Stimulated activated naive CD8-positive, alpha-beta T cell treated with anti-CD3 and anti-CD28 coated beads, Interleukin-15, Interleukin-2, amounts not matched to agents 100 U/mL and 50 U/mL, for 24 hours (primary cell): ENCODE data around the gene EFCC1.
"Not testable (repeated sequence)": the region's sequence is repeated elsewhere in the genome, so short reads cannot be mapped to it uniquely, and the experiment has no call there.

Experiments
- ATAC-seq: fragments of 150-1000 bp; cut with Tn5 transposase; one replicate; pipeline ENCODE4 v1.10.0; 2021
- DNase-seq: peaks from one replicate; pipeline ENCODE4 v3.0.0; 2021

Gene EFCC1

DNA sequence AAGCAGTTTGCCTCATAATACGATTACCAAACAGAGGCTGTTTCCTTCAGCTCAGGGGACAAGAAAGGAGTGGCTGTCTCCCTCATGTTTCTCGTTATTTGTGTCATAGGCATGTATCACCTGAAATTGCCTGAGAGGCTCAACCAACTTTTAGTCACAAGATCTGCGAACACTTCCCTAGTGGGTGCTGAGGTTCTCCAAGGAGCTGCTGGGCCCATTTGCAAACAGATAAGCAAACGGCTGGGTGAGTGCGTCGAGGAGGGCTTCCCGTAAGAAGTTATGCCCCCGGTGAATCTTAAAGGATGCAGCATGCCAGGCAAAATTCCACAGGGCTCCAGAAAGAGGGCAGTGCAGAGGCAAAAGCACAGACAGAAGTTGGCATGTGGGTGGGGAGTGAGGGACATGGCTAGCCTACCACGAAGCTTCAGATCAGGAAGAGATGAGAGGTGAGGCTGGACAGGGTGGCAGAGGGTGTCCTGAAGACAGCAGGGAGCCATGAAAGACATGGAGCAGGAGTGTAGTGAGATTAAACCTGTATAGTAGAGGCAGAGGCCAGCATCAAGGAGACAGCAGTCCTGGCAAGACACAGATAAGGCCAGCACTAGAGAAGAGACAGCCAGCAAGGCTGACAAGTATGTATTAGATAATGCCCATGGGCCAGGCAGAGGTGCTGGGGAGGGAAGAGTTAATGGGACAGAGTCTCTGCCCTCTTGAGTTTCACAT lies 55.5 kb downstream of the EFCC1 start:
- ATAC-seq (no peak), DNase-seq (no peak)

DNA sequence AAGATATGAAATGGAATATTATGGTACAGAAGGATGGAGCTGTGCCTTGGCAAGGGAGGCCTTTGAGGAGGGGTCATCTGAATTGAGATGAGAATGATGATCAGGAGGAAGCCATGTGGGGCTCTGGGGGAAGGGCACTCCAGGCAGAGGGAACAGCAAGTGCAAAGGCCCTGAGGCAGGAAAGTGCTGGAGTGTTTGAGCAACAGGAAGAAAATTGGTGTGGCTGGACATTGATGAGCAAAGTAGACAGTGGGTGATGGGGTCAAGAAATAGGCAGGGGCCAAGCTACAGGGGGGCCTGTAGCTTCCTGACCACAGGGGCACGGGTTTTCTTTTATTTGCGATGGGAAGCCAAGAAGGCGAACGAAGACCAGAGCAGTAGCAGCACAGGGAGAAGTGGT lies 56.1 kb downstream of the EFCC1 start:
- DNase-seq (no peak), ATAC-seq (no peak)

DNA sequence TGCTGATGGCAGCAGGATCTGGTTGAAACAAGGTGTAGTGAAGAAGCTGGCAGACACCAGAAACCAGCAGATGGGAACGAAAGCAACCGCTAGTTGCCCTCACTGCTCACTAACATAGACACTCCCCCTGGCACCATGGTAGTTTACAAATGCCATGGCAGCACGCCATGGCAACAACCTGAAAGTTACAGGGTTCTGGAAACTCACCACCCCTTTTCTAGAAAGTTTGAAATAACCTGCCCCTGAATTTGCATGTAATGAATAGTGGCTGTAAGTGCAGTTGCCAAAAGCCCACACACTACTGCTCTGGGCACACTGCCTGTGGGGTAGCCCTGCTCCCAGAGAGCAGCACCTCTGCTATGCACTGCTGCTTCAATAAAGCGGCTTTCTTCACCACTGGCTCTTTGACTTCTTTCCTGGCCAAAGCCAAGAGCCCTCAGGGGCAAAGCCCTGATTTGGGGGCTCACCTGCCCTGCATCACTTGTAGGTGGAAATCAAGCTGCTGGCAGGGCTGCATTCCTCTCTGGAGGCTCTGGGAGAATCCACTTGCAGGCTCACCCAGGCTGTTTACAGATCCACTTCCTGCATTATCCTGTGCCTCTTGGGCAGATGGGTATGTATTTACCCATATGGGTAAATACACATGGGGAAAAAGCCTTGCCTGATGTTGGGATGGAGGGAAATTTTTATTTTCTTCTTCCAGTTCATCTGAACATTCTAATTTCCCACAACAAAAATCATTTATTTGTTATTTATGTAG lies 57.5 kb downstream of the EFCC1 start:
- no peak for DNase-seq
- peak; percentile 24 for ATAC-seq

DNA sequence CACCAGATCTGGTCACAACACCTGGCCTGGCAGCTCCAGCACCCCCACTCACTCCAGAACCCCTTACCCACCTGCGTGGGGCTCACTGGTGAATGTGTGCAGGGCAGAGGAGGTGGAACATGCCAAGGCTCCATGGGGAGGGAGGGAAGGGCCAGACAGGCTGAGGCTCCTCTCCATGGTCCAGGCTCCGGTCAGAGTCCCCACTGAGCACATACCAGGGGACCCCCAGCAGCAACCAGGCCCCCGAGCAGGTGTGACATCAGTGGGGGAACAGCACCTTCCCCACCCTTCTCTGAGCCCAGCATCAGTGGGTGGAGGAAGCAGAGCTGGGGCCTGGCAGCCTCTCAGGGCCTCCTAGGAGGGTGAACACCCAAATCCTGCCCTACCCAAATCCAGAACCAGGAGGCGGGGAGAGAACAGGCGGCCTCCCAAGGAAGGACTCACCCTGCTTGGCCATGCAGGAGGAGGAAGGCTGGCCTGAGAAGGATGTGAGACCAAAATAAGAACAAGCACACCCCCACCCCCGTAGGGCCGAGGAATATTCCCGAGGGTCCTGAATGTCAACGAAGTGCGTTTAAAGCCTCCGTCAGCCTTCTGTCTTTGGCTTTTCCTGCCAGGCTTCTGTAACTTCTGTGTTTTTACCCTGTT lies 58.3 kb downstream of the EFCC1 start:
- ATAC-seq (no peak), DNase-seq (no peak)

DNA sequence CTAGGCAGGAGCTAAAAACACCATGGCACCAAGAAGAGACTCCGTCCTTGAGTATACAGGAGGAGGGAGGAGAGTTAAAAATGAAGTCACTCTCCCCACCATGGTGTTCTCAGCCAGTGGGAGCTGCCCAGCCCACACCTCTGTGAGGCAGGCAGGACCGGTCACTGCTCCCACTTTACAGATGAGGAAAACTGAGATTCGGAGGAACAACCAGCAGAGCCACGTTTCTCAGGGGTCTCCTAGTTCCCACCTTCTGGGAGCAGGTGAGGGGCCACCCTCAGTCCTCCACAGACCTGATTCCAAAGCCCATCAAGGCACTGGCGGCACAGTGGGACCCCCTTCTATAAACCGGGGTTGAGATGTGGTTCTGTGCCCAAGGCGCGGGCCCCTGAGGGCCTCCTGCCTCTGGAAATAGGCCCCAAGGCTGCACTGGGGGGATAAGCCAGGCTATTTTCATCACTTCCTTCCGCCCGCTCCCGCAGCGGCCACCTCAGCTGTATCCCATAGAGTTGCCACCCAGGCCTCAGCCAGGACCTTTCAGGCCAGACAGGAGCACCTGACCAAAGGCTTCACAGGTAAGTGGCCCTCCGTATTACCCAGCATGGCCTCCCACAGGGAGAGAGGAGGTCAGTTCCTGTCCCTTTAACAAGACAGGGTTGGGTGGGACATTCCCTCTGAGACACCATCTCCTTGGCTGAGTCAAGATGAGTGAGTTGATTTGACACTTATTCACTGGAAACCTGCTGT lies 59.3 kb downstream of the EFCC1 start, which contains the start of gene GP9:
Gene GP9 (plus strand): TSS at position 504 of the 747 bp plus-strand sequence. CDS start 961 bp downstream, outside the sequence.
- ATAC-seq = no peak

DNA sequence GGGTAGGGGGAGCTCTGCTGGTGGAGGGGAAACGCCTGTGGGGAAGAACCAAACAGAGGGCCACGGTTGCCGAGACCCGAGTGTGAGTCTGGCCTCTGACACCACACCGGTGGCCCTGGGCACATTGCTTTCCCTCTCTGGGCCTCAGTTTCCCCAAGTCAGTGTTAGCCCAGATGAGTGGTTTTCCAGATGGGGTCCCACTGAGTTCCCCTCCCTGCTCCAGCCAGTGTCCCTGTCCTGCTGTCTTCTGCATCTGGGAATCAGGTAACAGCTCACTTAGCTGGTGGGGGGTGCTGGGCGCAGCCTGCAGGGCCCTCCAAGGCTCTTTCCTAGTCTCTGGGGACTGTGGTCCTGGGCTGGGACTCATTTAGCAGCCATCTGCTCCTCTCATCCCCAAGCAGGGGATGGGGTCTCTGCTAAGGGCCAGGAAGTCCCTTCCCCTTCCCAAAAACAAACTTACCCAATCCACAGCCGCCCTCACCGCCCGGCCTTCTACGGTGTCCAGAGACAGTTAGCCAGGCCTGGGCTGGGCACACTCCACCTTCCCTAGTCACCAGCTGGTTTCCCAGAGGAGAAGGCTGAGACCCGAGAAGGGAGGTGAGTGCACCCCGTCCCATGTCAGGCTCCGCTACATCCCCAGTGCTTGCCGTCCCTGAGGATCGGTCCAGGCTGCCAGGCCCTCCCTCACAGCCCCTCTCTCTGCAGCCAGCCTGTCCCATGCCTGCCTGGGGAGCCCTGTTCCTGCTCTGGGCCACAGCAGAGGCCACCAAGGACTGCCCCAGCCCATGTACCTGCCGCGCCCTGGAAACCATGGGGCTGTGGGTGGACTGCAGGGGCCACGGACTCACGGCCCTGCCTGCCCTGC lies 60.2 kb downstream of the EFCC1 start:
- no peak for ATAC-seq
- no peak for DNase-seq

More for the DNA sequence above, 59.3 kb downstream of the EFCC1 start, which contains the start of gene GP9:
- DNase-seq = no peak

DNA sequence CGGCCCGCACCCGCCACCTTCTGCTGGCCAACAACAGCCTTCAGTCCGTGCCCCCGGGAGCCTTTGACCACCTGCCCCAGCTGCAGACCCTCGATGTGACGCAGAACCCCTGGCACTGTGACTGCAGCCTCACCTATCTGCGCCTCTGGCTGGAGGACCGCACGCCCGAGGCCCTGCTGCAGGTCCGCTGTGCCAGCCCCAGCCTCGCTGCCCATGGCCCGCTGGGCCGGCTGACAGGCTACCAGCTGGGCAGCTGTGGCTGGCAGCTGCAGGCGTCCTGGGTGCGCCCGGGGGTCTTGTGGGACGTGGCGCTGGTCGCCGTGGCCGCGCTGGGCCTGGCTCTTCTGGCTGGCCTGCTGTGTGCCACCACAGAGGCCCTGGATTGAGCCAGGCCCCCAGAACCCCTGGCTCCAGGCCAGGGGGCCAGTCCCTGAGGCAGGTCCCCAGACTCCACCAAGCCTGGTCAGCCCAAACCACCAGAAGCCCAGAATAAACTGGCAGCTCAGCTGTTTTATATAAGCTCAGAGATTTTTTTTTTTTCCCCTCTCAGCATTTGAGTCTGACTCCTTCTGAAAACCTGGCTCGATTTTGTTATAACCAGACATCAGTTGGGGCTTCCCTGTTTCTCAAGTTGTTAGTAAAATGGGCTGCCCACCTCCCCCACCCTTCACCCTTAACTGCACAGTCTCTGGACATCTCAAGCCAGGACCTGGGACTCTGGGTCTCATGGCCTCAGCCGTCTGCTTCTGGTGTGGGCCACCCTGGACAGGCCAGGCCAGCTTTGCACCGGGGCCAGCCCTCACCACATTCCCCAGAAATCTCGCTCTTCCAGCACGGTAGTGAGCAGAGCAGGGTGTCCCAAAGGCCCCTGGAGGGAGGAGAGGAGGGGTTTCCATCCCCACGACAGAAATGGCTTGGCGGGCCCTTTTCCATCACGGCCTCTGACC lies 61.1 kb downstream of the EFCC1 start:
- DNase-seq (no peak), ATAC-seq (no peak)

DNA sequence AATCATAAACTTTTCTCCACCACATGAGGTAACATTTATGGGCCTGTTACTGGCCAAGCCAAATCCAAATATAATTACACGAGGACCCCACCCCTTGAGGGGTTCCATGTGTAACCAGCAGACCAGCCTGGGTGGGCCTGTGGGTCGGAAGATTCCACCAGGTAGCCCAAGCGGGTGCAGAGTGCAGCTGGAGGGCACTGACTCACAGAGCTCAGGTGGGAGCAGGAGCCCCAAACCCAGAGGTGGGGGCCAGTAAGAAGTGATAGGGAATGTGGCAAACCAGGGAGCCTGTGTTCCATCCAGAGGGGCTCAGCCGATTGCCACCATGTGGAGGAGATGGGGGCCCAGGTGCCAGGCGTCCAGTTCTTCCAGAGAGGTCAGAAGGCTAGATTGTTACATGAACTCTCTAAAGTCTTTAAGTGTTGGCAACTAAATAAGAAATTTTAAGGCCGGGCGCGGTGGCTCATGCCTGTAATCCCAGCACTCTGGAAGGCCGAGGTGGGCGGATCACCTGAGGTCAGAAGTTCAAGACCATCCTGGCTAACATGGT lies 62.1 kb downstream of the EFCC1 start:
- DNase-seq (no peak), ATAC-seq (no peak)

DNA sequence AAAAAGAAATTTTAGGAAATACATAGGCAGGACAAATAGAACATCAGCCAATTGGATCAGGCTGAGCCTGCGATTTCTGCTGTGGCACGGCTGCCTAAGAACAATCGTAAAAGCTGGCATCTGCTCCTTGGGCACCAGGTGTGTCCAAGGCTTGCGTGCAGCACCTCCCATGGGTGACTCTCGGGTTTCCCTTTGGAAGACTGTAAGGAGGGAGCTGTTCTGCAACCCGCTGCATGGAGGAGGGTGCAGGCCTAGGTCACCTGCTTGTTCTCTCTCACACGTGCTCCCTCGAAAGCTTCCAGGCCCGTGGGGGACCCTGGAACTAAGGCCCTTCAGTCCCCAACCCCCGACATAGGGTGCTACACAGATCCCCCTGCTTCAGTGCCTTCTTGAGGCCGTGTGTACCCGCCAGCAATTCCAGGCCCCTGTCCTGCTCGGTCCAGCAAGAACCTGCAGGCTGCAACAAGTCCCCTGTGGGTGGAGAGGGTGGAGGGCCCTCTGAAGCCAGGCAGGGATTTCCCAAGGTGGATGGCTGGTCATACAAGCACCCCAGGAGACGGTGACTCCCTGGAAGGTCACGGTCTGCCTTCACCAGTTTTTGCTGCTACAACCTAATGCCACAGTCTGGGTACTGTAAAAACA lies 62.9 kb downstream of the EFCC1 start:
- DNase-seq (no peak), ATAC-seq (no peak)

DNA sequence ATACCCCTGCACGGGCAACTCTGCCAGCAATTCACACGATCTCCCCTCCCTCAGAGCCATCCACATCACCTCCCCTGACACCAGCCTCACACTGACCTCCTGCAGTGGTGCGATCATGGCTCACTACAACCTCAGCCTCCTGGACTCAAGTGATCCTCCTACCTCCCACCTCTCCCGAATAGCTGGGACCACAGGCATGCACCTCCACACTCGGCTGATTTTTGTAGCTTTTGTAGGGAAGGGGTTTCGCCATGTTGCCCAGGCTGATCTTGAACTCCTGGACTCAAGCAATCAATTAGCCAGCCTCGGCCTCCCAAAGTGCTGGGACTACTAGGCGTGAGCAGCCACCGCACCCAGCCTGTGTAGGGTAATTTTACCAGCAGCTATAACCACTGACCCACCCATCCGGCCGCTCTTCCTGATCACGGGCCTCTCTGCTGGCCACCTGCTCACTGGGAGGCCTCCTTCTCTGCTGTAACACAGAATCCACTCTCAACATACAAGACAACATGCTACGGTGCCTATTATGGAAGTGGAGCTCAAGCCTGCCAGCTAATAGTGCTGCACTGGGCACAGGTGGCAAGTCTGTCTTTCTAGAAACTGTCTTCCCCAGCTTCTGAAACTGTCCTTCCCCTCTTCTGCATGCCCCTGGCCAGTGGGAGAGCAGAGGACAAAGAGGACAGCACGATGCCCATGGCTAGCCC lies 64.1 kb downstream of the EFCC1 start:
- ATAC-seq (no peak), DNase-seq (no peak)

DNA sequence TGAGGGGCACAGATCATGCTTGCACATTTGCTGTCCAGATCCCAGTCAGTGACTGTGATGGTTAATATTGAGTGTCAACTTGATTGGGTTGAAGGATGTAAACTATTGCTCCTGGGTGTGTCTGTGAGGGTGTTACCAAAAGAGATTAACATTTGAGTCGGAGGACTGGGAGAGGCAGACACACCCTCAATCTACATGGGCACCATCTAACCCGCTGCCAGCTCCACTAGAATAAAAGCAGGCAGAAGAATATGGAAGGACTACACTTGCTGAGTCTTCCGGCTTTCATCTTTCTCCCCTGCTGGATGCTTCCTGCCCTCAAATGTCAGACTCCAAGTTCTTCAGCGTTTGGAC lies 64.6 kb downstream of the EFCC1 start:
- DNase-seq (no peak), ATAC-seq (no peak)

DNA sequence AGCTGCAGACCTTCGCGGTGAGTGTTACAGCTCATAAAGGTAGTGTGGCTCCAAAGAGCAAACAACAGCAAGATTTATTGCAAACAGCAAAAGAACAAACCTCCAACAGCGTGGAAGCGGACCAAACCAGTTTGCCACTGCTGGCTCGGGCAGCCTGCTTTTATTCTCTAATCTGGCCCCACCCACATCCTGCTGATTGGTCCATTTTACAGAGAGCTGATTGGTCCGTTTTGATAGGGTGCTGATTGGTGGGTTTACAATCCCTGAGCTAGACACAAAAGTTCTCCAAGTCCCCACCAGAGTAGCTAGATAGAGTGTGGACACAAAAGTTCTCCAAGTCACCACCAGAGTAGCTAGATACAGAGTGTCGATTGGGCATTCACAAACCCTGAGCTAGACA lies 66.6 kb downstream of the EFCC1 start:
- not testable (repeated sequence) for ATAC-seq
- peak; percentile 30 for DNase-seq

DNA sequence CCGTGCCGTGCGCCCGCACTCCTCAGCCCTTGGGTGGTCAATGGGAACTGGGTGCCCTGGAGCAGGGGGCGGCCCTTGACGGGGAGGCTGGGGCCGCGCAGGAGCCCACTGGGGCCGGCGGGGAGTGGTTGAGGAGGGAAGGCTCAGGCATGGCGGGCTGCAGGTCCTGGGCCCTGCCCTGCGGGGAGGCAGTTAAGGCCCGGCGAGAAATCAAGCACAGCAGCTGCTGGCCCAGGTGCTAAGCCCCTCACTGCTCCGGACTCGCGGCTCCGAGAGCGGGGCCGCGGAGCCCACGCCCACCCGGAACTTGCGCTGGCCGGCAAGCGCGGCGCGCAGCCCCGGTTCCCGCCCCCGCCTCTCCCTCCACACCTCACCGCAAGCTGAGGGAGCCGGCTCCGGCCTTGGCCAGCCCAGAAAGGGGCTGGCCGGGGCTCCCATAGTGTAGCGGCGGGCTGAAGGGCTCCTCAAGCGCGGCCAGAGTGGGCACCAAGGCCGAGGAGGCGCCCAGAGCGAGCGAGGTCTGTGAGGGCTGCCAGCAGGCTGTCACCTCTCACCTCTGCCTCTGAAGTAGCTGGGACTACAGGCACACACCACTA lies 67.3 kb downstream of the EFCC1 start:
- ATAC-seq (peak; percentile 40), DNase-seq (peak; percentile 21)

DNA sequence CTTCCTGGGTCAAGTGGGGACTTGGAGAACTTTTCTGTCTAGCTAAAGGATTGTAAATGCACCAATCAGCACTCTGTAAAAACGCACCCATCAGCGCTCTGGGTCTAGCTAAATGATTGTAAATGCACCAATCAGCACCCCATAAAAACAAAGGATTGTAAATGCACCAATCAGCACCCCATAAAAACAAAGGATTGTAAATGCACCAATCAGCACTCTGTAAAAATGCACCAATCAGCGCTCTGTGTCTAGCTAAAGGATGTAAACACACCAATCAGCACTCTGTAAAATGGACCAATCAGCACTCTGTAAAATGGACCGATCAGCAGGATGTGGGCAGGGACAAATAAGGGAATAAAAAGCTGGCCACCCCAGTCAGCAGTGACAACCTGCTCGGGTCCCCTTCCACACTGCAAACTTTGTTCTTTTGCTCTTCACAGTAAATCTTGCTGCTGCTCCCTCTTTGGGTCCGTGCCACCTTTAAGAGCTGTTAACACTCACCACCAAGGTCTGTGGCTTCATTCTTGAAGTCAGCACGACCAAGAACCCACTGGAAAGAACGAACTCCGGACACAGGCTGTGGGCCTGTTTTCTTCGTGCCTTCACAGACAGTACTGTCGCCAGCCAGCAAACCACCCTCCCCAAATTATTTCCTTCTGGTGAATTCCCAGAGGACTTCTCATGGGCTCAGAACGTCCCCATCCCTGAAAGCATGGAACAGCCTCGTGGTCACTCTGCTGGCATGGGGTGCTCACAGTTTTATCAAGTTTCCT lies 68.4 kb downstream of the EFCC1 start:
- DNase-seq, ATAC-seq: not testable (repeated sequence)

DNA sequence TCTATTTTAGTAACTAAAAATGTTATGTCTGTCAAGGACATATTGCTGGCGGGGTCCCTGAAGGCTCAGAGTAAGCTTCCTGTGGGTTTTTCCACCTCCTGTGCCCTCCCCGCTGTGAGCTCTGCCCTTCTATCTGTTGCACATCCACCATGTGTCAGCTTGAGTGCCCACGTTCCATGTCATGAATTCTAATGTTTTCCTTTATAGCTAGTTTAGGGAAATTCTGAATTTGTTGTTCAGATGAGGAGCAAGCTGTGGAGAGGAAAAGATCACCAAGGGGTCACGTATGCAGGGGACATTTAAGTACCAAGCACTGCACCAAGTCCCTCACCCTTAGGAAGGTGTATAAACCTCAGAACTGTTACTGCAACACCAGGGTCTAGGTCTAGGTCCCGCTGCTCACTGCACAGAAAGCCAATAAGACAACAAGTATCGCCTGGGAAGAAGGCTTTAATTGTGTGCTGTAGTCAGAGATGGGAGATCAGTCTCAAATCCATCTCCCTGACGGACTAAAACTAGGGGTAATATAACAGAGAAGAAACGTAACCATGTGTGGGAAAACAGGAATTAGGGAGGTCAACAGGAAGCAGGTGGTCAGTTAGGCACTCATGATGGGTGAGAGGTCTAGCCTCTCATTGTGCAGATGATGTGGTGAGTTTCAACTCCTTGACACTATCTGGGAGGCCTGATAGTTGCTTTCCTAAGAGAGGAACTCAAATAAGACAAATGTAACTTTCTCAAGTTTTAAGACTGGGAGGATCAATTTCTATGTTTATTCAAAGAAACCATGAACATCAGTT lies 69.2 kb downstream of the EFCC1 start:
- DNase-seq (no peak), ATAC-seq (peak; percentile 8)

DNA sequence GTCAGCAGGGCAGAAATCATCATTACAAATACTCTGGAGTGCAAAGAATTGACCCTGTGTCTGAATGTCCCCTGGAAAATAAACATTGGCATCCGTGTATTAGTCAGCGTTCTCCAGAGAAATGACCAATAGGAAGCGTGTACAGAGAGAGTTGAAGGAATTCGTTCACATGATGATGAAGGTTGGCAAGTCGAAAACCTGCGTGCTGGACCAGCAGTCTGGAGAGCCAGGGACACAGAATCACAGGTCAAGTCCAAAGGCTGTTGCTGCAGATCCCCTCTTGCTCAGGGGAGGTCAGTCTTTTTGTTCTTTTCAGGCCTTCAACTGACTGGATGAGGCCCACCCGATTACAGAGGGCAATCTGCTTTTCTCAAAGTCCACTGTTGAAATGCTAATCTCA lies 76.1 kb downstream of the EFCC1 start:
- ATAC-seq (no peak), DNase-seq (no peak)

DNA sequence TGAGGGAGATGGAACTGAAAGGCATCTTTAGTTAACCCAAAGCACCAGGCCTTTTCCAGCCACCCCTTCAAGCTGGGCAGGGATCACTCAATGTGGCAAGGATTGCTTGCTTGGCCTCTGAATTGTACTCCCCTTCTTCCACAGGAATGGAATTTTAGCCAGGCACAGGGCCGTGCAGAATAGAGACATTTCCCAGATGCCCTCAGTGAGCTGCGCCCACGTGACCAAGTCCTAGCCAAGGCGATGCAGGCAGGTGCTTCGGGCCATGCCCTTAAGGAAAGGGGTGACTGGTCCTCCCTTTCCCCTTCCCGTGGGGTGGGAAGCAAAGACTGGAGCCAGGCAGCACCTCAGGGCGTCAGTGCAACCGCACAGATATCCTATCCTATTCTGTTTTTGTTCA lies 77.4 kb downstream of the EFCC1 start:
- ATAC-seq (no peak), DNase-seq (no peak)
